HG03175 (cell line): ENCODE data around the gene IRF1.
"Not testable (repeated sequence)": the region's sequence is repeated elsewhere in the genome, so short reads cannot be mapped to it uniquely, and the experiment has no call there.

Experiments used
- ATAC-seq: cut with Tn5 transposase; IDR thresholded peaks from one replicate; pipeline ENCODE4 v1.9.1; 2021; ENCODE audit warnings: mild to moderate bottlenecking, moderate library complexity; ENCODE audit not compliant: unreplicated experiment

The IRF1 gene, protein sequence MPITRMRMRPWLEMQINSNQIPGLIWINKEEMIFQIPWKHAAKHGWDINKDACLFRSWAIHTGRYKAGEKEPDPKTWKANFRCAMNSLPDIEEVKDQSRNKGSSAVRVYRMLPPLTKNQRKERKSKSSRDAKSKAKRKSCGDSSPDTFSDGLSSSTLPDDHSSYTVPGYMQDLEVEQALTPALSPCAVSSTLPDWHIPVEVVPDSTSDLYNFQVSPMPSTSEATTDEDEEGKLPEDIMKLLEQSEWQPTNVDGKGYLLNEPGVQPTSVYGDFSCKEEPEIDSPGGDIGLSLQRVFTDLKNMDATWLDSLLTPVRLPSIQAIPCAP

DNA sequence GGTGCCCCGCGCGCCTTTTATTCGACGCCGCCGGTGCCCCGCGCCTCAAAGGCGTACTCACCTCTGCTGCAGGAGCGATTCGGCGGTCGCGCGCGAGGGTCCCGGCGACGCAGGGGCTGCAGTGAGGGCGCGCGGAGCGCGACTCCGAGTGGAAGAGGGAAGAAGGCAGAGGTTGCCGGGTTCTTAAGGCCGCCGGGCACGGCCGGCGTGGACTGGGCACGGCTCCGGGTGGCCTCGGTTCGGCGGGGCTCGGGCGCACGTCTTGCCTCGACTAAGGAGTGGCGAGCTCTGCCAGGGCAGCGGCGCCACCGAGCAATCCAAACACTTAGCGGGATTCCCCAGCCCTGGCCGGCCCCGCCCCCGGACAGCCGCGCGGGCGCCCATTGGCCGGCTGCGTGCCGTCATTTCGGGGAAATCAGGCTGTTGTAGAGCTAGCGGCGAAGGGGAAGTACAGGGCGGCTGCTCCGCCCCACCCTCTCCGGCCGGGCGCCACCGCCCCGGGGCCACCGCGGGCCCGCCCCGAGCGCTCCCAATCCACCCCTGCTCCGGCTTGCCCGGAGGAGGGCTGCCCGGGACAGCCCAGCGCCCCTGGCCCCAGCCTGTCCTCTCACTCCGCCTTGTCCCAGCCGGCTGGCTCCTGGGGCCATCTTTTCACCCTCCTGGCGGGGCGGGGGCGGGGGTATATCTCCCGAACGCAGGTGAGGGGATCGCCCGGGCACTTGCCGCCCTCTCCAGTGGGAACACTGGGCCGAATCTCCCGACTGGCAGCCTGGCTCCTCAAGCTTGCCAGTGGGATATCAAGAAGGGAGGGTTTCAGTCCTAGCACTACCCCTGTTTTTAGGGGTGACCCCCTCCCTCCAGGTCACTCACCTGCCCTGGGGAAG, at the start of gene IRF1:
IRF1 (minus strand) TSS at position 290 of the 884 bp plus-strand sequence. CDS start 1,295 bp downstream, outside the sequence.
- peak; percentile 83 for ATAC-seq

DNA sequence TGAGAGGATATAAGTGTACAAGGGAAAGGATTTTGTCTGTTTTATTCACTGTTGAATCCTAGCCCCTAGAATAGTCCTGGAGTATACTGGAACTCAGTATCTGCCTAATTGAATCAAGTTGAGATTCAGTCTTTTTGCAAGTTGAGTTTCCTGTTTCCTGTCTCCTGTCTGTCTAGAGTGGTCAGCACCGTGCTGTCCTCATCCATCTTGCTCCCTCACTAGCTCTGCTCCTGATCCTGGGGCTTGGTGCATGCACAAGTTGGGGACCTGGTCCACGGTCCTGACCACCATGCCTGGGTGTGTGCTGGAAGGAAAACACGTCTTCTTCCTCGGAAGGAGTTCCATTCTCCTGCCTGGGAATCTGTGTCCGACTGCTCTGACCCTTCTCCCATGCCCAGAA, 49.6 kb upstream of the IRF1 start:
- no peak for ATAC-seq

DNA sequence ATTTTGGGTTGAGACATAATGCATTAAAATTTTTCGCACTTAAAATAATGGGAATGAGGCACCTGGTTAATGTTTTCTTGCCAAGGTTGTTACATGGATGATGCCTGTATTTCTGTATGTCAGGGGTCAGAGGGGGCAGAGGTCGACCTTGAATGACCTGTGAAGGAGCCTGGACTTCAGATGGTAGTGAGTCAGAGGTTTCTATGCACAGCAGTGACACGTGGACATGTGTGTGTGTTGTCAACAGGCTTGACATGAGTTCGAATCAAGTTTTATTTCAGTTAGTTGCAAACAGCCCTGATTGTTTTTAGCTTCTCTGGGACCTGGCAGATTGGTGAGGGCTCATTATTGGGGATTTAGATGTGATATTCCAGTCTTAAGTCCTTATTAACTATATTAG, 49.1 kb upstream of the IRF1 start:
- ATAC-seq = no peak

DNA sequence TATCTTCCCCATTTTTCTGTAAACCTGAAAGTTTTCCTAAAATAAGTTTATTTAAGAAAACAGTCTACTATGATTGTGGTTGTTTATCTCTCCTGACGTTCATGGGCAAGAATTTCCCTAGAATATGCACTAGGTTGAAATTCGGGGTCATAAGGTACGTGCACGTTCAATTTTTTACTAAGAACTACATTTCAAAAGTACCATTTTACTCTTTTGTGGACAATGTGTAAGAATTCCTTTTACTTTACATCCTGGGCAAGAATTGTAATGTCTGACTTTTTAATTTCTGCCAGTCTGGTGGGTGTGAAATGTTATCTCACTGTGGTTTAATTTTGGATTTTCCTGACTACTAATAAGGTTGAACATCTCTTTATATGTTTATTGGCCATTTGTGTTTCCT, 40.4 kb upstream of the IRF1 start:
- ATAC-seq = no peak

DNA sequence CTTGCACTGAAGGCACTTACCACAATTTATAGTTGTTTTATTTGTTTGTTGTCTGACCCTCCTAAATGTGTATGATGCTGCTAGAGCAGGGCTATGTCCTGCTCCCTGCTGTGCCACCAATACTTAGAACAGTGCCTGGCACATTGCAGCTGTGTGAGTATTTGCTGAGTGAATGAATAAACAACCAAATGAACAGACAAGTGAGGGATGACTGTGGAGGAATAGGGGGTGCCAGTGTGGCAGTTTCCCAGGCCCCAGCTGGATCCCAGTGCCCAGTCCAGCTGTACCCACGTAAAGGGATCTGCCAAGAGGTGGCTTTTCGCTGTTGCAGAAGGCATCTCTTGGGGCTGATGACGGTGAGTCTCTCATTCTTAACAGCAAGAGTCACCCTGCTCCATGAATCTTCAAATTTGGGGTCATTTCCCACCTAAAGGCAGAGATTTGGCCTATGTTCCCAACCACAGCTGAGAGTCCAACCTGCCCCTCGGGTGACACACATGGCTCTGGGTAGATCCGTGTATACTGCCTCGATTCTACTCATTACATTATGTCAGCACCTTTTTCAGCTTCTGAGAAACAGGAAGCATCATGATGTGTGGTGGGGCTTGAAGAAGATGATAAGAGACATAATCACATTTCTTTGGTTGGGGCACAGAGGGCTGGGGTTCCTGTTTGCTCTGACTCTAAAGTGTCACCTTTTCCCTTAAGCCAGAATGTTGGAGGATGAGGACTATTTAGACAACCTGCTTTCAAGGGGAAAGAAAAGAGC, 38.5 kb upstream of the IRF1 start:
- ATAC-seq = no peak

DNA sequence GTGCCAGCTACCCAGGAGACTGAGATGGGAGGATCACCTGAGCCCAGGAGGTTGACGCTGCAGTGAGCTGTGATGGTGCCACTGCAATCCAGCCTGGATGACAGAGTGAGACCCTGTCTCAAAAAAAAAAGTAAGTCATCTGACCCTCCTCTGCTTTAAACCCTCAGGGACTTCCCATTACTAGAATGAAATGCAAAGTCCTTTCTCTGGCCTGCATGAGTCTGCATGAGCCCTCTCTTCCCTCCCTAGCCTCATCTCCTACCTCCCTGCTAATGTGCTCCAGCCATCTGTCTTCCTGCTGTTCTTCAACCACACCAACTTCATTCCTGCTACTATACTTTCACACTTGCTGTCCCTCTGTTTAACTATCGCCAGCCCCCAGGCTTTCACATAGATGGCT, 37.4 kb upstream of the IRF1 start:
- no peak for ATAC-seq

DNA sequence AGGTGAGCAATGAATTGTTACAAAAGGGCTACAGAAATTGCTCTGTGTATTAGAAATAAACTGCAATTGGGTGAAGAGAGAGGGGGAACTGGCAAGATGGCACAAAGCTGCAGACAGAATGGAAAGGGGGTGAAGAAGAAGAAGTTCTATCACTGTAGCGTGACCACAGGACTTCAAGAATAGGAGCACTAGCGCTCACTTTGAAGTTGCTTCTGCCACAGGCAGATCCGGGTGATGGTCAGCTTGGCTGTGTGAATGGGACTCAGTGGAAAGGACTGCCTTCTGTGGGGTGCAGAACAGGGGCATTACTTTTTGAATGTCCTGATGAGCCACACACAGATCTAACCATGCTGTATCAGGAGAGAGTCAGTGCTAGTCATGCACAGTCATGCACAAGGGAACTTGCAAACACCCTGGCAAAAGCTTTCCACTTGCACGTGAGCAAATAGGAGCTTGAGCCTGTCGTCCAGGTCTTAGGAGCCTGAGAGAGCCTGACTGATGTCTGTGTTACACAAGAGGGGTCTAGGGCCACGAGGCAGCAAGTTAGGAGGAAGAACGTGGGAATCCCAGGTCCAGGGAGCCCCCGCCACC, 36.5 kb upstream of the IRF1 start:
- no peak for ATAC-seq

DNA sequence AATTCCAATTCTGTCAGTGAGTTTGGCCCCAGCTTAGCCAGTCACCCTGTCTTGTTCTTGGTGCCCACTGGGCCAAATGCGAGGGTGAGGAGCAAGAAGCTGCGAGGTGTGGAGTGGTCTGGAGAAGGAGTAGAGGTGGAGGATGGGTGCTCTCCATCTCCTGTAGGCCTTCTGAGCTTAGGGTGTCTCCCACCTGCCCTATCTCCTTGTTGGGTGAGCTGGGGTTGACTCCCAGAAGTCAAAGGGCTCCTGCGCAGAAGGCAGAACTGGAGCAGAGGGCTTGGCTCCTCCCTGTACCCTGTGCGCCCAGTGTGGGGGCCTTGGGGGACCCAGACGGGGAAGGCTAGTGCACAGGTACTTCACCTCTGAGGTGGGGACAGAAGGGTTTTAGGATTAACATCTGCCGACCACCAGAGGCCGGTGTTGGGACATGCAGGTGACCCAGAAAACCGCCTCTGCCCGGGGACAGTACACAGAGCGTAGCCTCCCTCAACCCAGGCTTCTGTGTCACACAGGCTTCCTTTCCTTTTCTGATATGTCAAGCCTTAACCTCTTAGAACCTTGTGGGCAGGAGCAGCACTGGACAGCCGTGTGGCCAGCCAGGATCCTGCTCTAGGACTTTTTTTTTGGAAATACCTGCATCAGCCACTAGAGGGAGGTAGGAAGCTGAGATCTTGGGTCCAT, 35.9 kb upstream of the IRF1 start:
- peak; percentile 48 for ATAC-seq

DNA sequence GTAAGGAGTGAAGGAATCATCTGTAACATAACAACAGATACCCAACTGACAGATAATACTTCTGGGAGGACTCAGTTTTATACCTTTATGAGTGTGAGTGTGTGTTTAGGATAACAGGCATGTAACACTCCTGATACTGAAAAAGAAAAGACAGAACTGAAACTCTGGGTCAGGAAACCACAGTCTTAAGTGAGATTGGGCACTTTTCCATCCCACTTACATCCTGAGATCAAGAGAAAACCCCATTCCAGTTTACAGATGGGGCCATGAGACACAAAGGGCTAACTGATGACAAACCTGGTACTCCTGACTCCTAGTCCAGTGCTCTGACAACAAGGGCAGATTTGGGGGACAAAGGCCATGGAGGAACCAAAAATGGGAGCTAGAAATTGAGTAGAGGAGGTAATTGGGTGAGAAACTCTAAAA, 34.7 kb upstream of the IRF1 start:
- peak; percentile 78 for ATAC-seq

DNA sequence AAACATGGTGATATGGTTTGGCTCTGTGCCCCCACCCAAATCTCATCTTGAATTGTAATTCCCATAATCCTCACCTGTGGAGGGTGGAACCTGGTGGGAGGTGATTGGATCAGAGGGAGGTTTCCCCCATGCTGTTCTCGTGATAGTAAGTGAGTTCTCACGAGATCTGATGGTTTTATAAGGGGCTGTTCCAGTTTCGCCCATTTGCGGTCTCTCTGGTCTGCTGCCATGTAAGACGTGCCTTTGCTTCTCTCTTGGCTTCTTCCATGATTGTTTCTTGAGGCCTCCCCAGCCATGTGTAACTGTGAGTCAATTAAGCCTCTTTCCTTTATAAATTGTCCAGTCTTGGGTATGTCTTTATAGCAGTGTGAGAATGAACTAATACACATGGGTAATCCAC, 34.3 kb upstream of the IRF1 start:
- ATAC-seq = not testable (repeated sequence)

DNA sequence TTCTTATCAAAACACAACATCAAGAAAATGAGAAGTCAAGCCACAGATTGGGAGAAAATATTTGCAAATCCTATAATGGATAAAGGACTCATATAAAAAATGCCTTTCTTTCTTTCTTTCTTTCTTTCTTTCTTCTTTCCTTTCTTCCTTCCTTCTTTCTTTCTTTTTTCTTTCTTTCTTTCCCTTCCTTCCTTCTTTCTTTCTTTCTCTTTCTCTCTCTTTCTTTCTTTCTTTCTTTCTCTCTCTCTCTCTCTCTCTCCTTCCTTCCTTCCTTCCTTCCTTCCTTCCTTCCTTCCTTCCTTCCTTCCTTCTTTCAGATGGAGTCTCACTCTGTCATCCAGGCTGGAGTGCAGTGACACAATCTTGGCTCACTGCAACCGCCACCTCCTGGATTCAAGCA, 31.5 kb upstream of the IRF1 start:
- not testable (repeated sequence) for ATAC-seq

DNA sequence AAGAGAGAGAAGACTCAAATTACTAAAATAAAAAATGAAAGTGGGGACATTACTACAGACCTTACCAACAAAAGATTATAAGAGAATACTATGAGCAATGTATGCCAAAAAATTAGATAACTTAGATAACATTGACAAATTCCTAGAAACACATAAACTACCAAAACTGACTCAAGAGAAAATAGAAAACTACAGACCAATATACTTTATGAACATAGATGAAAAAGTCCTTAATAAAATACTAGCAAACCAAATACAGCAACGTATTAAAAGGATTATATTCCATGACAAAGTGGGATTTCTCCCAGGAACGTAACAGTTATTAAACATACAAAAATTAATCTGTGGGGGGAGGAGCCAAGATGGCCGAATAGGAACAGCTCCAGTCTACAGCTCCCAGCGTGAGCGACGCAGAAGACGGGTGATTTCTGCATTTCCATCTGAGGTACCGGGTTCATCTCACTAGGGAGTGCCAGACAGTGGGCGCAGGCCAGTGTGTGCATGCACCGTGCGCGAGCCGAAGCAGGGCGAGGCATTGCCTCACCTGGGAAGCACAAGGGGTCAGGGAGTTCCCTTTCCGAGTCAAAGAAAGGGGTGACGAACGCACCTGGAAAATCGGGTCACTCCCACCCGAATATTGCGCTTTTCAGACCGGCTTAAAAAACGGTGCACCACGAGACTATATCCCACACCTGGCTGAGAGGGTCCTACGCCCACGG, 23.2 kb upstream of the IRF1 start:
- ATAC-seq = not testable (repeated sequence)

DNA sequence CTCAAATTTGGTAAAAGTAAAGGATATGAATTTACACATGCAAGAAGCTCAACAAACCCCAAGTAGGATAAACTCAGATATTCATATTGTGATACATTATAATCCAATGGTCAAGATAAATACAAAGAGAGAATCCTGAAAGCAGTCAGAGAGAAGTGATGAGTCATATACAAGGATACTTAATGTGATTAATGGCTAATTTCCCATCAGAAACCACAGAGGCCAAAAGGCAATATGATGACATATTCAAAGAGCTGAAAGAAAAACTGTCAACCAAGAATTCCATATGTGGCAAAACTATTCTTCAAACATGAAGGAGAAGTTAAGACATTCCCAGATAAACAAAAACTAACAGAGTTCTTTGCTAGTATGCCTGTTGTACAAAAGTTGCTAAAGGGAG, 19.5 kb upstream of the IRF1 start:
- no peak for ATAC-seq

DNA sequence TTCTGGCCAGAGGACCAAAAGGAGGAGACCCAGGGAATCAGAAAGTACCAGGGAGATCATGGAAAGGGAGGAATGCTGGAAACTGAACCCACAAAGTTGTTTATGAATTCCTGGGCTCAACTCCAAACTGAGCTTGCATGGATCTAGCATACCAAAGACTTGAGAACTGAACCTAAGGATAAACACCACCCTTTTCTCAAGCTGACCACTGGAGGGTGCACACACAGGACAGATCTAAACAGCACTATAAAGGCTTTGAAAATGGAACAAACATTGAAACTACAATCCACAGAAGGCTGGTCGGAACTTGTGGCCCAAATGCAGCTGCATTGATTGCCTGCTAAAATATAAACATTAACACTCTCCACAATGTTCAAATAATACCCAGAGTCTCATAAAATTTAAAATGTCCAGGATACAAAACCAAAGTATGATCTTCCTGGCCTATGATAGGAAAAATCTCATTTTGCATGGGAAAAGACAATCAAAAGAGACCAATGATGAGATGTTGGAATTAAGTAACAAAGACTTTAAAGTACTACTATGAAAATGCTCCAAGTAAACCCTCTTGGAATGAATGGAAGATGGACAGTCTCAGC, 15.6 kb upstream of the IRF1 start:
- ATAC-seq = no peak

DNA sequence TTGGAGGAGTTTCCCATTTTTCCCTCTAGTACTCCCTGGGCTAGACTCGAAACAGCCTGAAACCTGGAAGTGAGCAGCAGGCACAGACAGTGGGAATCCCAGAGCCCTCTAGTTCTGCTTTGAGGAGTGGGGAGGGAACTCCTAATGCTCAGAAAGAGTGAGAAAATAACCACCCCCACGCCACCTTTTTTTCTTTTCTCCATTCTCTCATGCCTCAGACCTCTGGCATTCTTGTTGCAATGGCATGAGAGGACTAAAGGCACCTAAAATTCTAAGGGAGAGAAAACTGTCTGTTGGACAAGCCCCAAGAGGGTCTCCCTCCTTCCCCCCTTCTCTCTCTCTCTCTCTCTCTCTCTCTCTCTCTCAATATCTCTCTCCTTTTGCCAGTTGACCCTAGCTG, 15.1 kb upstream of the IRF1 start:
- ATAC-seq = no peak

DNA sequence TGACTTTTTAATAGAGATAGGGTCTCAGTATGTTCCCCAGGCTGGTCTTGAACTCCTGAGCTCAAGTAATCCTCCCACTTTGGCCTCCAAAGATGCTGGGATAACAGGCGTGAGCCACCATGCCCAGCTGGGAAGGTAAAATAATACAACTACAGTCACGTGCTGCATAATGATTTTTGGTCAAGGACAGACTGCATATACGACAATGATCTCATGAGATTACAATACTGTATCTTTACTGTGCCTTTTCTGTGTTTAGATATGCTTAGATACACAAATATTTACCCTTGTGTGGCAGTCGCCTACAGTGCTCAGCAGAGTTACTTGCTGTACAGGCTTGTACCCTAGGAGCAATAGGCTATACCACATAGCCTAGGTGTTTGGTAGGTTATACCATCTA, 14.2 kb upstream of the IRF1 start:
- no peak for ATAC-seq

DNA sequence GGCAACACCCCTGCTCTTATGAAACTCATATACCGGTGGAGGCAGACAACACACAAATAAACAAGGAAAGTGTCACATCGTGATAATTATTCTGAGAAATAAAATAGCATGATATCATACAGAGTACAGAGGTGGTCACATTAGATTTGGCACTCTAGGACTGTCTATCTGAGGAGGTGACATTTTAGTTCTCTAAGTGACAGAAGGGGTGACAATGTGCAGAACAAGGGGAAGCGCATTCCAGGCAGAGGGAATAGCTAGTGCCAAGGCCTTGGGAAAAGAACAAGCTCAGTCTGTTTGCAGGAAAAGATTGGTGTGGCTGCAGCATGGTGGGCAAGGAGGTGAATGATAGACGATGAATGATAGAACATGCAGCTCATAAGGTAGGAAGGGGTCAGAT, 12.7 kb upstream of the IRF1 start:
- ATAC-seq = no peak

DNA sequence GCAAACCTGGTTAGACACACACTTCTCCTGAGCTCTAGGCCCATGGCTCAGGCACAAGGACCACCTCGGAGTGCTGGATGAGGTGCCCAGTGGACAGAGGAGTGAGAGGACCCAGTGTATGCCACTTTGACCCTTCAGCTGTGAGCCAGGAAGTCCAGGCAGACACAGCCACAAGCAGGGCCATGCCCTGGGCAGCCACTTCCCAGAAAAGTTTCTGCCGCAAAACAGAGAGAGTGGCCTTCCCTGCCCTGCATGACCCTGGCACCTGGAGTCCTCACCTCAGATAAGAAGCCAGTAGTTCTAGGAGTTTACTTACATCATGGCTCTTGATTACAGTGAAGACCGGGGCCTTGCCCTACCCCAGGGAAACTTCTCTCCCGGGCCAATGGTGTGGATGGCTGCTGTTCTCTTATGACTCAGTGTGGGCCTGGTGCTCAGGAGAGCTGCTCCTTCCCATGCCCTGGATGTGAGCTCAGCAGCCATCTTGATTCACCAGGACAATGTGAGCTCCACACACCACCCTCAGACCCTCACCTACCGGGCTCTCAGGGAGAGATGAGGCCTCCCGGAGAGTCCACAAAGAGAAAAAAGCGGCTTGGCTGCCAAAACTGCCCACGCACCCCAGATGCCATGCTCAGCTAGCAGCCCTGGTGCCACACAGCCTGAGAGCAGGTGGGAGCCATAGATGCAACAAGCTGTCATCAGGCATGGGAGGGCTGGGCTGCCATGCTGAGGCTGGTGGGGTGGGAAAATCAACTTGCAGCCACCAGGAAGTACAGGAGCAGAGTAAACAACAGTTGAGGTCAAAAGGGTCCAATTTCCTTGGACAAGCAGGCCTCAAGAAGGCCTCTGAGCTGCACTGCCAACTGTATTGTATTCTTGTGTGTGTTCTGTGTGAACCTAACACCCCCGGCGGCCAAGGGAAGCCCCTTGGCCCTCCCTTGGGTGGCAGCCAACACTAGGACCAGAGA, 11.7 kb upstream of the IRF1 start:
- ATAC-seq = no peak
